ENCODE results near the gene DNAJC18. TPM values are rescaled to one million over a fixed set of nuclear protein-coding genes. Genes with fewer than 3 reads are reported as not detected.
A peak's percentile ranks its signal among the peaks of the same experiment; 100 is the strongest.

The DNAJC18 gene
- total and polyA plus RNA-seq, 12 donors, result 4.9 to 16.2 (median 8.8) TPM

DNA sequence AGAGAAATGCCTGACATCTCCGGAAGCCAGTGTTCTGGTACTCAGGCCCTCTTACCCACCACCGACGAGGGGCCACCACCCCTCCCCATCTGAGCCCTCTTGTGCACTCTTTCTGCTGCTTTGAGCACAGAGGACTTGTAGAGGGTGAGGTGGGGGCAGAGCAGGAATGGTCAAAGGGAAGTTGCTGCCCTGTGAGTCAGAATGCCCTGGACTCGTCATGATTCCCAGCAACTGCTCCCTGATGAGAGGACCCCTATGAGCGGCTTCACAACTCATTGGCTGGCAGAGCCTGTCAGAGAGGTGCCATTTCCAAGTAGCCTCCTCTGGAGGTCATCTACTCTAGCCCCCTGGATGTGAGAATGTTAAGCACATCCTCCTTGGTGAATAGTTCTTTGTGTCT is 22.4 kb upstream of the DNAJC18 start:
- Histone ChIP-seq H3K36me3 (replicated peaks in 1 of 2) (no peaks in the 10 kb centered on the region), H3K9me3 (replicated peaks in 1 of 3) (no peaks in the 10 kb centered on the region), H3K27me3 (no peaks in the 10 kb centered on the region), H3K27ac (peak overlapping the region in 1 of 5 donors; percentile 69), H3K4me1 (replicated peaks in 1 of 2) (no peaks in the 10 kb centered on the region), H3K4me3 (no peak overlapping the region)
- DNase-seq, result no peak
- TF ChIP-seq, protein P1, sequence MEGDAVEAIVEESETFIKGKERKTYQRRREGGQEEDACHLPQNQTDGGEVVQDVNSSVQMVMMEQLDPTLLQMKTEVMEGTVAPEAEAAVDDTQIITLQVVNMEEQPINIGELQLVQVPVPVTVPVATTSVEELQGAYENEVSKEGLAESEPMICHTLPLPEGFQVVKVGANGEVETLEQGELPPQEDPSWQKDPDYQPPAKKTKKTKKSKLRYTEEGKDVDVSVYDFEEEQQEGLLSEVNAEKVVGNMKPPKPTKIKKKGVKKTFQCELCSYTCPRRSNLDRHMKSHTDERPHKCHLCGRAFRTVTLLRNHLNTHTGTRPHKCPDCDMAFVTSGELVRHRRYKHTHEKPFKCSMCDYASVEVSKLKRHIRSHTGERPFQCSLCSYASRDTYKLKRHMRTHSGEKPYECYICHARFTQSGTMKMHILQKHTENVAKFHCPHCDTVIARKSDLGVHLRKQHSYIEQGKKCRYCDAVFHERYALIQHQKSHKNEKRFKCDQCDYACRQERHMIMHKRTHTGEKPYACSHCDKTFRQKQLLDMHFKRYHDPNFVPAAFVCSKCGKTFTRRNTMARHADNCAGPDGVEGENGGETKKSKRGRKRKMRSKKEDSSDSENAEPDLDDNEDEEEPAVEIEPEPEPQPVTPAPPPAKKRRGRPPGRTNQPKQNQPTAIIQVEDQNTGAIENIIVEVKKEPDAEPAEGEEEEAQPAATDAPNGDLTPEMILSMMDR (IDR thresholded peaks at IDR 0.05), result no peak
- no peak for TF ChIP-seq POLR2A (IDR thresholded peaks at IDR 0.05)
- intact Hi-C loops (cut with DNase I), result no loop called here
- 71 to 83% (median 79%) methylated on average over 5 of the region's 5 CpGs for WGBS, 4 donors

DNA sequence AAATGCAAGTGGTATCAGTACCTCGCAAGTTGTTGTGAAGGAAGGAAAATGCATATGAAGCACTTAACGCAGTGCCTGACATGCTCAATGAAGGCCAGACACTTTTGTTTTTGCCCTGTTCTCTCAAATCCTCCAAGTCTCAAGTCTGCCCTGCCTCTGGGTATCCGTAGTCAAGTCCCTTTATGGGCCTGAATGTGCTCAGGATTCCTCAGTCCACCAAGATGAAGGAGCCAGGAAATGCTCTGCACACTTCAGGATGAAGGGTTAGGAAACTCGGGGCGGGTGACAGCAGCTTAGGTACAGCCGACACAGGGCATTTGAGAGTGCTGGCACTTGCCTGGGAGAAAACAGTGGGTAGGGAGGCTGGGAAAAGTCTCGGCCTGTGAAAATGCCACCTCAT is 21.9 kb upstream of the DNAJC18 start:
- intact Hi-C loops (cut with DNase I), result no loop called here
- DNase-seq, result no peak
- Histone ChIP-seq H3K36me3 (replicated peaks in 1 of 2) (no peaks in the 10 kb centered on the region), H3K4me3 (no peak overlapping the region), H3K27me3 (no peaks in the 10 kb centered on the region), H3K9me3 (replicated peaks in 1 of 3) (no peaks in the 10 kb centered on the region), H3K27ac (peak overlapping the region in 1 of 5 donors; percentile 69), H3K4me1 (replicated peaks in 1 of 2) (no peaks in the 10 kb centered on the region)
- TF ChIP-seq, protein P1 (IDR thresholded peaks at IDR 0.05), result no peak
- no peak for TF ChIP-seq POLR2A (IDR thresholded peaks at IDR 0.05)
- 72 to 90% (median 87%) methylated on average over 6 to 7 of the region's 7 CpGs for WGBS, 4 donors

DNA sequence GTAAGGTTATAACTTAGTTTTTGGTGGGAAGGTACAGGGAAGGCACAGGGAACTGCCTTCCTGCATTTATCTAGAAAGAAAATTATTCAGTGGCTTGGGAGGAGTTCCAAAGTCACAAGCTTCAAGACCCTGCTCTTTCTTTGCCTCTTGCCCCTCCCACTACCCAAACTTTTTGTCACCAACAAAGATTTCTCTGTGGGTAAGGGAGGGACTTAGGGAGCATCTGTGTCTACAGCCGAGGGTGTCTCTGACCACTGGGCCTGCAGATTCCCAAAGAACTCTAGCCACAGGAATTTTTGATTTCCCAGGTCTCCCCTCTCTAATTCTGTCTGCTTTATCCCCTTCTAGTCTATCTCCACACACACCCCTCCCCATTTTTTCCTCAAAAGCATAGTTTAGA is 21.1 kb upstream of the DNAJC18 start:
- Histone ChIP-seq H3K4me1 (replicated peaks in 1 of 2) (no peaks in the 10 kb centered on the region), H3K9me3 (replicated peaks in 1 of 3) (no peaks in the 10 kb centered on the region), H3K27ac (no peak overlapping the region), H3K27me3 (no peaks in the 10 kb centered on the region), H3K36me3 (replicated peaks in 1 of 2) (no peaks in the 10 kb centered on the region), H3K4me3 (no peak overlapping the region)
- 77 to 94% (median 85%) methylated on average over 1 of the region's 1 CpG for WGBS, 4 donors
- no peak for DNase-seq
- TF ChIP-seq POLR2A (IDR thresholded peaks at IDR 0.05), result no peak
- TF ChIP-seq, protein P1 (IDR thresholded peaks at IDR 0.05), result no peak
- intact Hi-C loops (cut with DNase I), result no loop called here

DNA sequence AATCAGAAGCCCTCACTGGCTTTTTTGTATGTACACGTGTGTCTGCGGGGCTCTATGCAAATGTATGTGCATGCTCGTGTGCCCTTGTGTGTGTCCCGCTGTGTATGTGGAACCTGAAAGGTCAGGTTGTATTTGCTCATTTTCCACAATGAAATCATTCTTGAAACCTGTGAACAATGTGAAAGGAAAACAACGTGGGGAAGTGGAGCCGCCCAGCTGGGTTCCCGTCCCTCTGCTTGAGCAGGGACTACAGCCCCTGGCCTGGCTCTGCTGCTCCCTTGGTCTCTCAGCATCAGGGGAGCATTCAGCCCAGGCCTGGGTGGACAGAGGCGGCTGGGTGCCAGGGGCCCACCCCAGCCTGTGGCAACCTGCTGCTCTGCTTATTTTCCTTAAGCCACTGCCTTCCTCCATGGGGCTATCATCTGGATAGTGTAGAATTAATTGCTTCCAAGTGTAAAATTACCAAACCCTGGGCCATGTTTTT is 20.2 kb upstream of the DNAJC18 start:
- no peaks in the 10 kb centered on the region for H3K4me1 ChIP-seq (replicated peaks in 1 of 2)
- H3K9me3 ChIP-seq (replicated peaks in 1 of 3), result no peaks in the 10 kb centered on the region
- intact Hi-C loops (cut with DNase I), result no loop called here
- no peak for DNase-seq
- no peaks in the 10 kb centered on the region for H3K36me3 ChIP-seq (replicated peaks in 1 of 2)
- WGBS, 4 donors, result 77 to 96% (median 80%) methylated on average over 4 to 8 of the region's 8 CpGs
- no peak overlapping the region for H3K4me3 ChIP-seq
- no peaks in the 10 kb centered on the region for H3K27me3 ChIP-seq
- no peak for TF ChIP-seq POLR2A (IDR thresholded peaks at IDR 0.05)
- TF ChIP-seq, protein P1 (IDR thresholded peaks at IDR 0.05), result no peak
- H3K27ac ChIP-seq, result peak overlapping the region in 1 of 5 donors; percentile 34
